ENCODE measurements around the gene DNAJB11.
"Not testable (repeated sequence)": the region's sequence is repeated elsewhere in the genome, so short reads cannot be mapped to it uniquely, and the experiment has no call there.

Gene DNAJB11

DNA sequence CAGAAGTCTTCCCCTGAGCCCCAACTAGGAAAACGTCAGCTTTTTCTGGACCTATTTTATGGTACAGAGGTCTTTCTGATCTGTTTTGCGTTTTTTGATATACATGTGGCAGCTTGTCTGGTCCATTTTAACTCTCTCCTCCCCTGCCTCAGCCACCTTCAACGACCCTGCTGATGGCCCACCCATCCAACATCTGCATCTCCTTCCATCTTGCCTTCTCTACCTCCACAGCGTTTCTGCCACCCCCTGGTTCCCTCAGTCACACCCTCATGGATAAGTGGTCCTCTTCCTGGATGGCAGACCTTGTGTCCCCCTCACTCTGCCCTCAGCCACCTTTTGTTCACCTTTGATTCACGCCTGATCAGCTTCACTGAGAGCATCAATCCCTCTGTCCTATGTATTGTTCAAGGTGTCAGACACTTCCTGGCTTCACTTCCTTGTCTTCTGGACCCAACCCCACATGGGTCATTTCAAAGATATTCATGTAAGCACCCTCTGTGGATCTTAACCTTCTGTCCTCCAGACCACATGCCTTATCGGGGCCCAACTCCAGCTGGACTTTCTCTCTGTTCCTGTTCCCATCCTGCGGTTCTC lies 55.8 kb downstream of the DNAJB11 start:
- H3K4me1 ChIP-seq (ENCODE audit: control insufficient read depth in 2 of 2, insufficient read depth in 2 of 2, low read length in 2 of 2) = no peaks in the 10 kb centered on the region
- H3K4me3 ChIP-seq (ENCODE audit: low read length in 2 of 2) = no peak overlapping the region
- no peaks in the 10 kb centered on the region for H3K9me3 ChIP-seq (ENCODE audit: control insufficient read depth in 2 of 2, low read length in 2 of 2)
- no peak overlapping the region for H3K27ac ChIP-seq (ENCODE audit: low read depth in 2 of 2, low read length in 2 of 2)
- no peaks in the 10 kb centered on the region for H3K27me3 ChIP-seq (ENCODE audit: control insufficient read depth in 2 of 2, insufficient read depth in 2 of 2, low read length in 2 of 2)
- H3K9ac ChIP-seq (ENCODE audit: low read depth in 1 of 2, low read length in 2 of 2) = no peak overlapping the region
- no peaks in the 10 kb centered on the region for H3K36me3 ChIP-seq (ENCODE audit: control insufficient read depth in 2 of 2, insufficient read depth in 2 of 2, low read length in 2 of 2)

DNA sequence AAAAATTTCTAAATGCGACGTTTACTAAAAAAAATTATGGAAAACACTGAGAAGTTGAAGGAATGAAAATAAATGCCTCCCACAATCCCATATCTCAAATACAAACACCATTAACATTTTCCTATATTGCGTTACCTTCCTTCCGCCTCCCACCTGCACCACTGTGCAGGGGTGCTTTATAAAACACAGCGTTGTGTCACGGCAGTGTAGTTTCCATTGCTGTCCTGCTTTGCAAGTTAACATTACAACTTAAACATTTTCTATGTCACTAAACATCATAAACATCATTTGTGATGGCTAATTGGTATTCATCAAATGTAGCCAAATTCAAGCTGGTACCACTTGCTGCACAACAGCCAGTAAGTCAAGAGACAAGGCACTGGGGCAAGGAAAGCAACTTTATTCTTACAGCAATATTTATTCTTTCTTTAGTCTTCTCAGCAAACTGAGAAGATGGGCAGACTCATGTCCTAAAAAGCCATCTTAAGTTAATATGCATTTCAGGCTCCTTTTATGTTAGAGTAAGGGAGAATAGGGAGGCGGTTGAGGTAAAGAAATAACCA lies 57.4 kb downstream of the DNAJB11 start:
- no peaks in the 10 kb centered on the region for H3K9me3 ChIP-seq (ENCODE audit: control insufficient read depth in 2 of 2, low read length in 2 of 2)
- H3K4me3 ChIP-seq (ENCODE audit: low read length in 2 of 2) = no peak overlapping the region
- no peaks in the 10 kb centered on the region for H3K27me3 ChIP-seq (ENCODE audit: control insufficient read depth in 2 of 2, insufficient read depth in 2 of 2, low read length in 2 of 2)
- no peaks in the 10 kb centered on the region for H3K4me1 ChIP-seq (ENCODE audit: control insufficient read depth in 2 of 2, insufficient read depth in 2 of 2, low read length in 2 of 2)
- no peak overlapping the region for H3K27ac ChIP-seq (ENCODE audit: low read depth in 2 of 2, low read length in 2 of 2)
- H3K9ac ChIP-seq (ENCODE audit: low read depth in 1 of 2, low read length in 2 of 2) = no peak overlapping the region
- H3K36me3 ChIP-seq (ENCODE audit: control insufficient read depth in 2 of 2, insufficient read depth in 2 of 2, low read length in 2 of 2) = no peaks in the 10 kb centered on the region

- no peaks in the 10 kb centered on the region for H3K27me3 ChIP-seq (ENCODE audit: control insufficient read depth in 2 of 2, insufficient read depth in 2 of 2, low read length in 2 of 2)
- H3K9ac ChIP-seq (ENCODE audit: low read depth in 1 of 2, low read length in 2 of 2) = no peak overlapping the region
- H3K9me3 ChIP-seq (ENCODE audit: control insufficient read depth in 2 of 2, low read length in 2 of 2) = no peaks in the 10 kb centered on the region
- no peak overlapping the region for H3K27ac ChIP-seq (ENCODE audit: low read depth in 2 of 2, low read length in 2 of 2)
- H3K4me1 ChIP-seq (ENCODE audit: control insufficient read depth in 2 of 2, insufficient read depth in 2 of 2, low read length in 2 of 2) = no peaks in the 10 kb centered on the region
- H3K36me3 ChIP-seq (ENCODE audit: control insufficient read depth in 2 of 2, insufficient read depth in 2 of 2, low read length in 2 of 2) = no peaks in the 10 kb centered on the region
- H3K4me3 ChIP-seq (ENCODE audit: low read length in 2 of 2) = no peak overlapping the region
These were observed 58.2 kb downstream of the DNAJB11 start for GRCh38 chr3:186628756-186629155.

- no peaks in the 10 kb centered on the region for H3K27me3 ChIP-seq (ENCODE audit: control insufficient read depth in 2 of 2, insufficient read depth in 2 of 2, low read length in 2 of 2)
- peaks cover 0 to 8% of the 10 kb centered on the region in 2 donors for H3K4me1 ChIP-seq (ENCODE audit: control insufficient read depth in 2 of 2, insufficient read depth in 2 of 2, low read length in 2 of 2)
- no peaks in the 10 kb centered on the region for H3K36me3 ChIP-seq (ENCODE audit: control insufficient read depth in 2 of 2, insufficient read depth in 2 of 2, low read length in 2 of 2)
- H3K4me3 ChIP-seq (ENCODE audit: low read length in 2 of 2) = no peak overlapping the region
- no peak overlapping the region for H3K9ac ChIP-seq (ENCODE audit: low read depth in 1 of 2, low read length in 2 of 2)
- H3K9me3 ChIP-seq (ENCODE audit: control insufficient read depth in 2 of 2, low read length in 2 of 2) = no peaks in the 10 kb centered on the region
- no peak overlapping the region for H3K27ac ChIP-seq (ENCODE audit: low read depth in 2 of 2, low read length in 2 of 2)
These were observed 60.6 kb downstream of the DNAJB11 start for GRCh38 chr3:186630950-186631641.

DNA sequence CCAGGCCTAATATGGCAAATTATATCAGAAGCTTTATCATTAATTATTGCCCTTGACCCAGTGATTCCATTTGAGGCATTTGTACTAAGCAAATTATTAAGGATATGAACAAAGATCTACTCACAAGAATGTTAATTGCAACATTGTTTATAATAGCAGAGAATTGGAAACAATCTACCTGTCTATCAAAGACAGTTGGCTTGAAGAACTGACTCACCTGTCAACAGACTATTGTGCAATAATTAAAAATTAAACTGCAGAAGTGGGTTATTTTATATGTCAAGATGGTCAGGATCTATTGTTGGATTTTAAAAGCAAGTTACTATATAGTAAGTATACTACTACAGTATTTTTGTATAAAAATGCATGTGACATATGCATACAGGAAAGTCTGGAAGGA lies 63.0 kb downstream of the DNAJB11 start:
- peaks cover 6 to 14% of the 10 kb centered on the region in 2 donors for H3K4me1 ChIP-seq (ENCODE audit: control insufficient read depth in 2 of 2, insufficient read depth in 2 of 2, low read length in 2 of 2)
- no peaks in the 10 kb centered on the region for H3K27me3 ChIP-seq (ENCODE audit: control insufficient read depth in 2 of 2, insufficient read depth in 2 of 2, low read length in 2 of 2)
- no peak overlapping the region for H3K4me3 ChIP-seq (ENCODE audit: low read length in 2 of 2)
- H3K9ac ChIP-seq (ENCODE audit: low read depth in 1 of 2, low read length in 2 of 2) = no peak overlapping the region
- no peaks in the 10 kb centered on the region for H3K36me3 ChIP-seq (ENCODE audit: control insufficient read depth in 2 of 2, insufficient read depth in 2 of 2, low read length in 2 of 2)
- no peaks in the 10 kb centered on the region for H3K9me3 ChIP-seq (ENCODE audit: control insufficient read depth in 2 of 2, low read length in 2 of 2)
- no peak overlapping the region for H3K27ac ChIP-seq (ENCODE audit: low read depth in 2 of 2, low read length in 2 of 2)

DNA sequence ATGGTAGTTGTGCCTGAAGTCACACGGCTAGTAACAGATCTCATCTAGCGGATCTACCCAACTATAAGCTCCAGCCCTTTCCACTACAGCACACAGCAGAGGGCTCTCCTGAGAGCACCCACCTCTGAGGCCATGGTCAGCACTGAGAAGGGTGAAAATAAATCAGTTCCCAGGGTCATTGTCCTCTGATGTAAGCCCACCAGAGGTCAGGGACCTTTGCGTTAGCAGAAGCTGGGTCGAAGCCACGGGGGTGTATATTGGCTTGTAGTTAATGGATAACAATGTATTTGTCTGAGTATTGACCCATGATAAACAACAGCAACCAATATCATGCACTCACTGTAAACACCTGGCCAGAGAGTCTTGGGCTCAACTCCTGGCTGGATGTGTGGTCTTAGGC lies 63.7 kb downstream of the DNAJB11 start:
- not testable (repeated sequence) for H3K27me3 ChIP-seq (ENCODE audit: control insufficient read depth in 2 of 2, insufficient read depth in 2 of 2, low read length in 2 of 2); H3K4me3 ChIP-seq (ENCODE audit: low read length in 2 of 2); H3K9ac ChIP-seq (ENCODE audit: low read depth in 1 of 2, low read length in 2 of 2); H3K27ac ChIP-seq (ENCODE audit: low read depth in 2 of 2, low read length in 2 of 2); H3K36me3 ChIP-seq (ENCODE audit: control insufficient read depth in 2 of 2, insufficient read depth in 2 of 2, low read length in 2 of 2); H3K9me3 ChIP-seq (ENCODE audit: control insufficient read depth in 2 of 2, low read length in 2 of 2)
- peaks cover 6 to 14% of the 10 kb centered on the region in 2 donors for H3K4me1 ChIP-seq (ENCODE audit: control insufficient read depth in 2 of 2, insufficient read depth in 2 of 2, low read length in 2 of 2)
